HEK293 (cell line): ENCODE data around the gene MEGF6.

Experiments
- OVOL3 ChIP-seq: fragments of 450-650 bp; formaldehyde crosslinking; IDR thresholded peaks from 2 replicates; pipeline ENCODE4 v1.5.1; 2016; ENCODE audit warnings: missing biosample characterization, missing genetic modification characterization
- SP3 ChIP-seq: fragments of 450-650 bp; formaldehyde crosslinking; IDR thresholded peaks from 2 replicates; pipeline ENCODE4 v1.5.1; 2016; ENCODE audit warnings: missing biosample characterization, missing genetic modification characterization
- ZNF274 ChIP-seq, 2 experiments: fragments of 200-500 bp in 1 of 2; fragments of 450-650 bp in 1 of 2; sonication (Bioruptor generic) in 1 of 2; formaldehyde crosslinking in 1 of 2; IDR thresholded peaks; 2 replicates each; pipeline versions ENCODE4 v1.5.1 to v1.6.1; 2014 to 2016; ENCODE audit warnings: borderline replicate concordance in 1 of 2, inconsistent platforms in 1 of 2, low read length in 1 of 2, missing biosample characterization in 1 of 2, missing genetic modification characterization in 1 of 2
- ZNF510 ChIP-seq: fragments of 450-650 bp; formaldehyde crosslinking; IDR thresholded peaks from 2 replicates; pipeline ENCODE4 v1.5.1; 2018; ENCODE audit warnings: mild to moderate bottlenecking, missing genetic modification characterization, missing biosample characterization; ENCODE audit not compliant: insufficient replicate concordance
- ZNF621 ChIP-seq: fragments of 450-650 bp; formaldehyde crosslinking; IDR thresholded peaks from 2 replicates; pipeline ENCODE4 v1.5.1; 2017; ENCODE audit warnings: missing biosample characterization, missing genetic modification characterization
- TF ChIP-seq, protein P1 (sequence below): fragments of 450-650 bp; formaldehyde crosslinking; IDR thresholded peaks from 2 replicates; pipeline ENCODE4 v1.5.1; 2016; ENCODE audit warnings: missing biosample characterization, missing genetic modification characterization
- TF ChIP-seq, protein P2 (sequence below): fragments of 450-650 bp; formaldehyde crosslinking; IDR thresholded peaks from 2 replicates; pipeline ENCODE4 v1.5.1; 2016; ENCODE audit warnings: missing biosample characterization, missing genetic modification characterization
- TF ChIP-seq, protein P3 (sequence below): fragments of 450-650 bp; formaldehyde crosslinking; IDR thresholded peaks from 2 replicates; pipeline ENCODE4 v1.5.1; 2016; ENCODE audit warnings: missing biosample characterization, missing genetic modification characterization
- TF ChIP-seq, protein P4 (sequence below): fragments of 450-650 bp; formaldehyde crosslinking; IDR thresholded peaks from 2 replicates; pipeline ENCODE4 v1.5.1; 2016; ENCODE audit warnings: missing biosample characterization, missing genetic modification characterization, low read depth

DNA sequence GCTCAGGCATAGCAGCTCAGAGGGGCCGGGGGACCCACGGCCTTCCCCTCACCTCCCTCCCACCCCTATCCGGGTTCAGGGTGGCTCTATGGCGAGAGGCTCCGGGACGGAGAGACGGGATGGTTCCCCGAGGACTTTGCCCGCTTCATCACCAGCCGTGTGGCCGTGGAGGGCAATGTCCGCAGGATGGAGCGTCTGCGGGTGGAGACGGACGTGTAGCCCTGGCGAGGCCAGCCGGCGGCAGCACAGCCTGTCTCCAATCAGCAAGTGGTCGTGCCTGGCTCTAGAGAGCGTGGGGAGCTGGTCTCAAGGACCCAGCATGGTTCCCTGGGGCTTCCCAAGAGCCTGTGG lies 131.0 kb downstream of the MEGF6 start:
- TF ChIP-seq SP3 (tag by site-specific recombination) (no peak), OVOL3 (tag by site-specific recombination) (no peak), ZNF274 (IDR thresholded peaks at IDR 0.05; ENCODE audit: low read length) (no peak), ZNF274 (tag by site-specific recombination; IDR thresholded peaks at IDR 0.05; ENCODE audit: borderline replicate concordance) (no peak), ZNF621 (no peak), ZNF510 (no peak)
- TF ChIP-seq, protein P1, sequence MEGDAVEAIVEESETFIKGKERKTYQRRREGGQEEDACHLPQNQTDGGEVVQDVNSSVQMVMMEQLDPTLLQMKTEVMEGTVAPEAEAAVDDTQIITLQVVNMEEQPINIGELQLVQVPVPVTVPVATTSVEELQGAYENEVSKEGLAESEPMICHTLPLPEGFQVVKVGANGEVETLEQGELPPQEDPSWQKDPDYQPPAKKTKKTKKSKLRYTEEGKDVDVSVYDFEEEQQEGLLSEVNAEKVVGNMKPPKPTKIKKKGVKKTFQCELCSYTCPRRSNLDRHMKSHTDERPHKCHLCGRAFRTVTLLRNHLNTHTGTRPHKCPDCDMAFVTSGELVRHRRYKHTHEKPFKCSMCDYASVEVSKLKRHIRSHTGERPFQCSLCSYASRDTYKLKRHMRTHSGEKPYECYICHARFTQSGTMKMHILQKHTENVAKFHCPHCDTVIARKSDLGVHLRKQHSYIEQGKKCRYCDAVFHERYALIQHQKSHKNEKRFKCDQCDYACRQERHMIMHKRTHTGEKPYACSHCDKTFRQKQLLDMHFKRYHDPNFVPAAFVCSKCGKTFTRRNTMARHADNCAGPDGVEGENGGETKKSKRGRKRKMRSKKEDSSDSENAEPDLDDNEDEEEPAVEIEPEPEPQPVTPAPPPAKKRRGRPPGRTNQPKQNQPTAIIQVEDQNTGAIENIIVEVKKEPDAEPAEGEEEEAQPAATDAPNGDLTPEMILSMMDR (tag by site-specific recombination), result no peak
- TF ChIP-seq, protein P2, sequence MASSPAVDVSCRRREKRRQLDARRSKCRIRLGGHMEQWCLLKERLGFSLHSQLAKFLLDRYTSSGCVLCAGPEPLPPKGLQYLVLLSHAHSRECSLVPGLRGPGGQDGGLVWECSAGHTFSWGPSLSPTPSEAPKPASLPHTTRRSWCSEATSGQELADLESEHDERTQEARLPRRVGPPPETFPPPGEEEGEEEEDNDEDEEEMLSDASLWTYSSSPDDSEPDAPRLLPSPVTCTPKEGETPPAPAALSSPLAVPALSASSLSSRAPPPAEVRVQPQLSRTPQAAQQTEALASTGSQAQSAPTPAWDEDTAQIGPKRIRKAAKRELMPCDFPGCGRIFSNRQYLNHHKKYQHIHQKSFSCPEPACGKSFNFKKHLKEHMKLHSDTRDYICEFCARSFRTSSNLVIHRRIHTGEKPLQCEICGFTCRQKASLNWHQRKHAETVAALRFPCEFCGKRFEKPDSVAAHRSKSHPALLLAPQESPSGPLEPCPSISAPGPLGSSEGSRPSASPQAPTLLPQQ (tag by site-specific recombination), result no peak
- TF ChIP-seq, protein P3, sequence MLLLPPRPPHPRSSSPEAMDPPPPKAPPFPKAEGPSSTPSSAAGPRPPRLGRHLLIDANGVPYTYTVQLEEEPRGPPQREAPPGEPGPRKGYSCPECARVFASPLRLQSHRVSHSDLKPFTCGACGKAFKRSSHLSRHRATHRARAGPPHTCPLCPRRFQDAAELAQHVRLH (tag by site-specific recombination), result no peak
- TF ChIP-seq, protein P4, sequence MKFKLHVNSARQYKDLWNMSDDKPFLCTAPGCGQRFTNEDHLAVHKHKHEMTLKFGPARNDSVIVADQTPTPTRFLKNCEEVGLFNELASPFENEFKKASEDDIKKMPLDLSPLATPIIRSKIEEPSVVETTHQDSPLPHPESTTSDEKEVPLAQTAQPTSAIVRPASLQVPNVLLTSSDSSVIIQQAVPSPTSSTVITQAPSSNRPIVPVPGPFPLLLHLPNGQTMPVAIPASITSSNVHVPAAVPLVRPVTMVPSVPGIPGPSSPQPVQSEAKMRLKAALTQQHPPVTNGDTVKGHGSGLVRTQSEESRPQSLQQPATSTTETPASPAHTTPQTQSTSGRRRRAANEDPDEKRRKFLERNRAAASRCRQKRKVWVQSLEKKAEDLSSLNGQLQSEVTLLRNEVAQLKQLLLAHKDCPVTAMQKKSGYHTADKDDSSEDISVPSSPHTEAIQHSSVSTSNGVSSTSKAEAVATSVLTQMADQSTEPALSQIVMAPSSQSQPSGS (tag by site-specific recombination), result no peak
